Ammon's horn (tissue), 1 donor: ENCODE measurements around the gene ELP2.

Experiments
- DNase-seq: peaks from one replicate; pipeline ENCODE4 v3.0.0-alpha.2; 2016; ENCODE audit warnings: low spot score

ELP2 gene

GRCh38 chr18:36126668-36127067 lies 3.0 kb upstream of the ELP2 start:
- no peak for DNase-seq

- no peak for DNase-seq
Observed at GRCh38 chr18:36127836-36128529, 1.7 kb upstream of the ELP2 start.

GRCh38 chr18:36128530-36128870 lies 1.2 kb upstream of the ELP2 start:
- DNase-seq = peak; percentile 18

GRCh38 chr18:36128907-36129299 lies 796 bp upstream of the ELP2 start:
- DNase-seq = no peak

- no peak for DNase-seq
Observed at GRCh38 chr18:36130039-36130831, 536 bp downstream of the ELP2 start.

- DNase-seq = no peak
Observed at GRCh38 chr18:36130883-36131653, 1.4 kb downstream of the ELP2 start.

- DNase-seq = no peak
Observed at GRCh38 chr18:36131692-36132483, 2.2 kb downstream of the ELP2 start.

- no peak for DNase-seq
Observed at GRCh38 chr18:36132756-36133155, 3.1 kb downstream of the ELP2 start.

- DNase-seq = no peak
Observed at GRCh38 chr18:36135264-36135663, 5.6 kb downstream of the ELP2 start.

GRCh38 chr18:36139245-36139644 lies 9.5 kb downstream of the ELP2 start:
- no peak for DNase-seq

- DNase-seq = no peak
Observed at GRCh38 chr18:36141576-36141975, 11.9 kb downstream of the ELP2 start.

- no peak for DNase-seq
Observed at GRCh38 chr18:36142751-36143150, 13.1 kb downstream of the ELP2 start.

GRCh38 chr18:36143391-36143790 lies 13.7 kb downstream of the ELP2 start:
- DNase-seq = no peak

- DNase-seq = no peak
Observed at GRCh38 chr18:36149514-36150289, 20.0 kb downstream of the ELP2 start.

GRCh38 chr18:36152781-36153180 lies 23.1 kb downstream of the ELP2 start:
- no peak for DNase-seq

GRCh38 chr18:36153203-36153602 lies 23.5 kb downstream of the ELP2 start:
- no peak for DNase-seq

- DNase-seq = no peak
Observed at GRCh38 chr18:36153771-36154170, 24.1 kb downstream of the ELP2 start.

- DNase-seq = no peak
Observed at GRCh38 chr18:36155851-36156757, 26.4 kb downstream of the ELP2 start.

GRCh38 chr18:36157441-36157840 lies 27.7 kb downstream of the ELP2 start:
- DNase-seq = no peak

- peak; percentile 4 for DNase-seq
Observed at GRCh38 chr18:36158266-36158867, 28.7 kb downstream of the ELP2 start.
